ENCODE results near the gene ABL2. TPM values are rescaled to one million over a fixed set of nuclear protein-coding genes. Genes with fewer than 3 reads are reported as not detected.

Gene ABL2
- total RNA-seq, 1 experiment from 2014 or later = 18.3 TPM

DNA sequence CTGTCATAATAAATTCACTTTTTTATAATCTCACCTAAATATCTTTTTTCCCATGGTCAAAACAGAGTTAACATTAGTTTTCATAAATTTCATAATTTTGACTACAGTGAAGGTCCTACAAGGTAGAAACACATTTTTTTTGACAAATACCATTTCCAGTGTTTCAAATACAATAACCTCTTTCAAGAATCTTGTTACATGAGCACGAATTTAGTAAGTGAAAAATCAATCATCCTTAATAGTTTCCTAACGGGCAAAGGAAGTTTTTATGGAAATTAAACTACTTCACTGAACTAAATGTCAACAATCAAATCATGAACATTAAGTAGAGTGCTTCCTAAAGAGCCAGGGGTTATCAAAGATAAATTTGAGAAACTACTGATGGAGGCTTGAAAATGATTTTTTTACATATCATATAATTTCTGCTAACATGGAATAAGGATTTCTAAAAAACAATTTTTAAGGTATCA lies 35.4 kb downstream of the ABL2 start (continued):
- TF ChIP-seq ZBTB43 (CRISPR knock-in tag; IDR thresholded peaks at IDR 0.05) (no peak), ZNF425 (CRISPR knock-in tag; conservative IDR thresholded peaks at IDR 0.05) (no peak), TEAD1 (CRISPR knock-in tag; IDR thresholded peaks at IDR 0.05) (no peak), SMAD4 (CRISPR knock-in tag; IDR thresholded peaks at IDR 0.05) (no peak), ZNF396 (CRISPR knock-in tag; IDR thresholded peaks at IDR 0.05; ENCODE audit: borderline replicate concordance) (no peak), ESRRA (CRISPR knock-in tag; IDR thresholded peaks at IDR 0.05; ENCODE audit: borderline replicate concordance) (no peak), ZNF121 (CRISPR knock-in tag; IDR thresholded peaks at IDR 0.05) (no peak), NR2C2 (CRISPR knock-in tag; IDR thresholded peaks at IDR 0.05) (no peak), ELF4 (CRISPR knock-in tag; IDR thresholded peaks at IDR 0.05; ENCODE audit: low read depth) (no peak), ZNF671 (CRISPR knock-in tag; IDR thresholded peaks at IDR 0.05) (no peak)
- TF ChIP-seq, protein P1, sequence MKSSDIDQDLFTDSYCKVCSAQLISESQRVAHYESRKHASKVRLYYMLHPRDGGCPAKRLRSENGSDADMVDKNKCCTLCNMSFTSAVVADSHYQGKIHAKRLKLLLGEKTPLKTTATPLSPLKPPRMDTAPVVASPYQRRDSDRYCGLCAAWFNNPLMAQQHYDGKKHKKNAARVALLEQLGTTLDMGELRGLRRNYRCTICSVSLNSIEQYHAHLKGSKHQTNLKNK (CRISPR knock-in tag; IDR thresholded peaks at IDR 0.05) = no peak
- TF ChIP-seq, protein P2, sequence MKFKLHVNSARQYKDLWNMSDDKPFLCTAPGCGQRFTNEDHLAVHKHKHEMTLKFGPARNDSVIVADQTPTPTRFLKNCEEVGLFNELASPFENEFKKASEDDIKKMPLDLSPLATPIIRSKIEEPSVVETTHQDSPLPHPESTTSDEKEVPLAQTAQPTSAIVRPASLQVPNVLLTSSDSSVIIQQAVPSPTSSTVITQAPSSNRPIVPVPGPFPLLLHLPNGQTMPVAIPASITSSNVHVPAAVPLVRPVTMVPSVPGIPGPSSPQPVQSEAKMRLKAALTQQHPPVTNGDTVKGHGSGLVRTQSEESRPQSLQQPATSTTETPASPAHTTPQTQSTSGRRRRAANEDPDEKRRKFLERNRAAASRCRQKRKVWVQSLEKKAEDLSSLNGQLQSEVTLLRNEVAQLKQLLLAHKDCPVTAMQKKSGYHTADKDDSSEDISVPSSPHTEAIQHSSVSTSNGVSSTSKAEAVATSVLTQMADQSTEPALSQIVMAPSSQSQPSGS (CRISPR knock-in tag; IDR thresholded peaks at IDR 0.05; ENCODE audit: borderline replicate concordance, low read depth) = no peak

GRCh38 chr1:179190861-179191260 lies 38.6 kb downstream of the ABL2 start:
- Mint-ChIP-seq H3K27ac (no peak overlapping the region), H3K4me1 (peaks cover 13% of the 10 kb centered on the region), H3K9me3 (no peaks in the 10 kb centered on the region), H3K4me3 (no peak overlapping the region), H3K36me3 (0 out of 2 replicates have a peak, but pooled peaks cover 3% of the 10 kb centered on the region), H3K27me3 (ENCODE audit: low read depth) (no peaks in the 10 kb centered on the region)
- CTCF ChIA-PET = interaction anchor here (0.7 to 1.2 kb wide), 4 partner anchors 70 to 576 kb away, joined by 3 to 5 read pairs (median 4); partner anchors contain the start of gene TDRD5
- POLR2A ChIA-PET = interaction anchor here (0.6 kb wide), 1 partner anchor 15 kb away, joined by 4 read pairs; no protein-coding TSS in a partner anchor
- TF ChIP-seq, protein P1 (CRISPR knock-in tag; IDR thresholded peaks at IDR 0.05) = no peak
- TF ChIP-seq HMGXB4 (CRISPR knock-in tag; IDR thresholded peaks at IDR 0.05) (no peak), ELF4 (CRISPR knock-in tag; IDR thresholded peaks at IDR 0.05; ENCODE audit: low read depth) (no peak), ATF1 (CRISPR knock-in tag; IDR thresholded peaks at IDR 0.05) (no peak), TCF7 (CRISPR knock-in tag; IDR thresholded peaks at IDR 0.05; ENCODE audit: low read depth) (no peak), ZNF263 (CRISPR knock-in tag; IDR thresholded peaks at IDR 0.05; ENCODE audit: low read depth) (no peak), FOXJ3 (CRISPR knock-in tag; IDR thresholded peaks at IDR 0.05; ENCODE audit: borderline replicate concordance) (no peak), NFATC4 (CRISPR knock-in tag; IDR thresholded peaks at IDR 0.05) (no peak), ZBTB21 (CRISPR knock-in tag; IDR thresholded peaks at IDR 0.05; ENCODE audit: borderline replicate concordance) (no peak)
- TF ChIP-seq, protein P3, sequence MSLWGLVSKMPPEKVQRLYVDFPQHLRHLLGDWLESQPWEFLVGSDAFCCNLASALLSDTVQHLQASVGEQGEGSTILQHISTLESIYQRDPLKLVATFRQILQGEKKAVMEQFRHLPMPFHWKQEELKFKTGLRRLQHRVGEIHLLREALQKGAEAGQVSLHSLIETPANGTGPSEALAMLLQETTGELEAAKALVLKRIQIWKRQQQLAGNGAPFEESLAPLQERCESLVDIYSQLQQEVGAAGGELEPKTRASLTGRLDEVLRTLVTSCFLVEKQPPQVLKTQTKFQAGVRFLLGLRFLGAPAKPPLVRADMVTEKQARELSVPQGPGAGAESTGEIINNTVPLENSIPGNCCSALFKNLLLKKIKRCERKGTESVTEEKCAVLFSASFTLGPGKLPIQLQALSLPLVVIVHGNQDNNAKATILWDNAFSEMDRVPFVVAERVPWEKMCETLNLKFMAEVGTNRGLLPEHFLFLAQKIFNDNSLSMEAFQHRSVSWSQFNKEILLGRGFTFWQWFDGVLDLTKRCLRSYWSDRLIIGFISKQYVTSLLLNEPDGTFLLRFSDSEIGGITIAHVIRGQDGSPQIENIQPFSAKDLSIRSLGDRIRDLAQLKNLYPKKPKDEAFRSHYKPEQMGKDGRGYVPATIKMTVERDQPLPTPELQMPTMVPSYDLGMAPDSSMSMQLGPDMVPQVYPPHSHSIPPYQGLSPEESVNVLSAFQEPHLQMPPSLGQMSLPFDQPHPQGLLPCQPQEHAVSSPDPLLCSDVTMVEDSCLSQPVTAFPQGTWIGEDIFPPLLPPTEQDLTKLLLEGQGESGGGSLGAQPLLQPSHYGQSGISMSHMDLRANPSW (CRISPR knock-in tag; conservative IDR thresholded peaks at IDR 0.05; ENCODE audit: low read depth) = no peak
- no peak for ATAC-seq
- DNase-seq (ENCODE audit: low spot score) = no peak

Measured in WTC11 (cell line).